PFSK-1 (cell line): ENCODE data around the gene ABCF2.

Source experiments
- POLR2AphosphoS5 ChIP-seq: IDR thresholded peaks from 2 replicates; pipeline ENCODE4 v1.6.1; 2012; ENCODE audit warnings: low read depth, mild to moderate bottlenecking, control low read depth, low read length, moderate library complexity
- TAF1 ChIP-seq: IDR thresholded peaks from 2 replicates; pipeline ENCODE4 v1.6.1; 2012; ENCODE audit warnings: low read length, control low read depth, borderline replicate concordance; ENCODE audit not compliant: insufficient read depth
- TF ChIP-seq, protein P1 (sequence below), 2 experiments: IDR thresholded peaks; 2 replicates each; pipeline versions ENCODE4 v1.6.1 to v1.8.0; 2011 to 2012; ENCODE audit warnings: low read depth in 2 of 2, low read length in 2 of 2, control low read depth in 1 of 2, inconsistent platforms in 1 of 2, mild to moderate bottlenecking in 1 of 2, moderate library complexity in 1 of 2; ENCODE audit not compliant: insufficient read depth in 1 of 2

DNA sequence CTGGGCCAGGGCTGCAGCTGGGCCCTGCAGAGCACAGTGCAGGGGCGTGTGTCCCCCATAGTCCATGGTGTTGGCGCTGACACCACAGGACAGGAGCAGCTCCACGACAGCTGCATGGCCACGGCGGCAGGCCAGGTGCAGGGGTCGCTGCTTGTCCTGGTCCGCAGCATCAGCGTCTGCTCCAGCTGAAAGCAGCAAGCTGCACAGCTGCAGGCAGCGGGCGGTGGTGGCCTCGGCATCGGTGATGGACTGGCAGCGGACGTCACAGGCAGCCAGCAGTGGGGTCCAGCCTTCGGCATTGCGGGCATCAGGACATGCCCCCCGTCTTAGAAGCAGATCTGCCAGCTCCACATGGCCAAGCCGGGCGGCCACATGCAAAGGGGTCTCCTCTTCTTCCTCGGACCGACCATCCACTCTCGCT is 46.0 kb downstream of the ABCF2 start:
- TF ChIP-seq POLR2AphosphoS5 = no peak
- TF ChIP-seq, protein P1, sequence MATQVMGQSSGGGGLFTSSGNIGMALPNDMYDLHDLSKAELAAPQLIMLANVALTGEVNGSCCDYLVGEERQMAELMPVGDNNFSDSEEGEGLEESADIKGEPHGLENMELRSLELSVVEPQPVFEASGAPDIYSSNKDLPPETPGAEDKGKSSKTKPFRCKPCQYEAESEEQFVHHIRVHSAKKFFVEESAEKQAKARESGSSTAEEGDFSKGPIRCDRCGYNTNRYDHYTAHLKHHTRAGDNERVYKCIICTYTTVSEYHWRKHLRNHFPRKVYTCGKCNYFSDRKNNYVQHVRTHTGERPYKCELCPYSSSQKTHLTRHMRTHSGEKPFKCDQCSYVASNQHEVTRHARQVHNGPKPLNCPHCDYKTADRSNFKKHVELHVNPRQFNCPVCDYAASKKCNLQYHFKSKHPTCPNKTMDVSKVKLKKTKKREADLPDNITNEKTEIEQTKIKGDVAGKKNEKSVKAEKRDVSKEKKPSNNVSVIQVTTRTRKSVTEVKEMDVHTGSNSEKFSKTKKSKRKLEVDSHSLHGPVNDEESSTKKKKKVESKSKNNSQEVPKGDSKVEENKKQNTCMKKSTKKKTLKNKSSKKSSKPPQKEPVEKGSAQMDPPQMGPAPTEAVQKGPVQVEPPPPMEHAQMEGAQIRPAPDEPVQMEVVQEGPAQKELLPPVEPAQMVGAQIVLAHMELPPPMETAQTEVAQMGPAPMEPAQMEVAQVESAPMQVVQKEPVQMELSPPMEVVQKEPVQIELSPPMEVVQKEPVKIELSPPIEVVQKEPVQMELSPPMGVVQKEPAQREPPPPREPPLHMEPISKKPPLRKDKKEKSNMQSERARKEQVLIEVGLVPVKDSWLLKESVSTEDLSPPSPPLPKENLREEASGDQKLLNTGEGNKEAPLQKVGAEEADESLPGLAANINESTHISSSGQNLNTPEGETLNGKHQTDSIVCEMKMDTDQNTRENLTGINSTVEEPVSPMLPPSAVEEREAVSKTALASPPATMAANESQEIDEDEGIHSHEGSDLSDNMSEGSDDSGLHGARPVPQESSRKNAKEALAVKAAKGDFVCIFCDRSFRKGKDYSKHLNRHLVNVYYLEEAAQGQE (IDR thresholded peaks at IDR 0.05; ENCODE audit: insufficient read depth in 1 of 2, low read depth in 2 of 2, low read length in 2 of 2) = no peak
- TF ChIP-seq TAF1 = no peak
